Activated gamma-delta T cell treated with anti-CD3 and anti-CD28 coated beads, Interleukin-2, amount 50 U/mL, for 16 hours (primary cell): ENCODE results near the gene IGF2BP3.
"Not testable (repeated sequence)": the region's sequence is repeated elsewhere in the genome, so short reads cannot be mapped to it uniquely, and the experiment has no call there.

Source experiments
- DNase-seq: peaks from one replicate; pipeline ENCODE4 v3.0.0-alpha.2; 2020; ENCODE audit warnings: low read depth

IGF2BP3 gene

DNA sequence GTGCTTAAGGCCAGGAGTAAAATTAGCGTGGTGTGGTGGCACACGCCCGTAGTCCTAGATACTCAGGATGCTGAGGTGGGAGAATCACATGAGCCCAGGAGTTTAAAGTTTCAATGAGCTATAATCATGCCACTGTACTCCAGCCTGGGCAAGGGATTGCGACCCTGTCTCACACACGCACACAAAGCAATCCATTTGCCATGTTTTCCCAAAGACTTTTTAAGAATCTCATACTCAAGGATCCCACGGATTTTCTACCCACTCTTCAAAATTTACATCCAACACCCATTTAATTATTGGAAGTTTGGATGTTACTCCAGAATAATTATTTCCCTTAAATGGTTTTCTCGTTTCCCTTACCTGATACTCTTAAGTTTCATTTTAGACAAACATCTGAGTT lies 47.9 kb downstream of the IGF2BP3 start:
- DNase-seq: no peak

DNA sequence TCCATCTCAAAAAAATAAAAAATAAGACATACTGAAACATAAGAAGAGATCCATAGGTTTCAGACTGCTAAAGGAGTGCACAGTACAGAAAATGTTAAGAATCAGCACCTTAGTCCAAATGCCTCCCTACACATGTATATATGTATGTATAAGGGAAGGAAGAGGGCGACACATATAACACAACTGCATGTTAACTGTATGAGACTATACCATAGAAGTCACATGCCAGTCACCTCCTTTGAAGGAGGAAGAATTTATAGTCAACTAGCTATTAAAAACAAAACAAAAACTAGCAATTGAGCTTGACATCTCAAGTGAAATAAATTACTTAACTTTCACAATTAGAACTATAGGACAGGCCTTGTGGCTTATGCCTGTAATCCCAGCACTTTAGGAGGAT lies 50.4 kb downstream of the IGF2BP3 start:
- no peak for DNase-seq

DNA sequence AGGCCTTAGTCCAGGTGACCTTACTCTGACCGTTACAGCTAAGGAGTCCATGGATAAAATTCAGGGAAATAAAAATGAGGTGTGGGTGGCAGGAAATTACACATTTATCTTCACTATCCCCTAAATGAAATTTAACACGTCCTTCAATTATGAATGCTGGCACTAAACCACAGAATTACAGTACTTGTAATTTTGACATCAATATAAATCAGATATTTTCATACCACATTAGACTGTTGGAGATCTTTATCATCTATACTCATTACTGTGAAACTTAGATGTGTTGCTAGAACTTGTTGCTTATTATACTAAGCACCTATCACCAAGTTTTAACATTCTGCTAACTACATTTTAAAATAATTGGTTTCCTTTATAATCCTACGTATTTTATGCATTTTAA lies 51.1 kb downstream of the IGF2BP3 start:
- no peak for DNase-seq

DNA sequence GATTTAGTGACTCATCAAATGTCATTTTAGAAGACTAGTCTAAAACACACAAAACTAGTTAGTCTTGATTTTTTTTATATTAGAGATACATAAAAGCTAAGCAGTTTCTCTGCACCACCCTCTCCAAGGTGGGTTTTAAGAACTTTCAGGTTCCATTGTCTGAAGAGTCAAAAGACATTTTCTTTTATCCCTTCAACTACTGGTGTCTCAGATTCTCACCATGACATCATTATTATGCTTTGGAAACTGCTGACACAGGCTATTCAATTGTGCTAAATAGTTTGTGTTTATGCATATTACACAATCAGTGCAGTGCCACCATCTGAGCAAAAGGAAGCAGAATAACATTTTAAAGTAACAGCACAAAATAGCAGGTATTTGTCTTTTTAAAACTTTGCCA lies 52.2 kb downstream of the IGF2BP3 start:
- DNase-seq: no peak

DNA sequence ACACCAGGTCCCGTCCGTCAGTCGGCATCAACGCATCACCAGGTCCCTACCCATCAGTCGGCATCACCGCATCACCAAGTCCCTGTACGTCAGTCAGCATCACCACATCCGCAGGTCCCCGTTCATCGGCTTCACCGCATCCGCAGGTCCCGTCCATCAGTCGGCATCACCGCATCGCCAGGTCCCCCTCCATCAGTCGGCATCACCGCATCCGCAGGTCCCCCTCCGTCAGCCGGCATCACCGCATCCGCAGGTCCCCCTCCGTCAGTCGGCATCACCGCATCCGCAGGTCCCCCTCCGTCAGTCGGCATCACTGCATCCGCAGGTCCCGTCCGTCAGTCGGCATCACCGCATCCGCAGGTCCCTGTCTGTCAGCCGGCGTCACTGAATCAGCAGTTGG lies 55.1 kb downstream of the IGF2BP3 start:
- DNase-seq: no peak

DNA sequence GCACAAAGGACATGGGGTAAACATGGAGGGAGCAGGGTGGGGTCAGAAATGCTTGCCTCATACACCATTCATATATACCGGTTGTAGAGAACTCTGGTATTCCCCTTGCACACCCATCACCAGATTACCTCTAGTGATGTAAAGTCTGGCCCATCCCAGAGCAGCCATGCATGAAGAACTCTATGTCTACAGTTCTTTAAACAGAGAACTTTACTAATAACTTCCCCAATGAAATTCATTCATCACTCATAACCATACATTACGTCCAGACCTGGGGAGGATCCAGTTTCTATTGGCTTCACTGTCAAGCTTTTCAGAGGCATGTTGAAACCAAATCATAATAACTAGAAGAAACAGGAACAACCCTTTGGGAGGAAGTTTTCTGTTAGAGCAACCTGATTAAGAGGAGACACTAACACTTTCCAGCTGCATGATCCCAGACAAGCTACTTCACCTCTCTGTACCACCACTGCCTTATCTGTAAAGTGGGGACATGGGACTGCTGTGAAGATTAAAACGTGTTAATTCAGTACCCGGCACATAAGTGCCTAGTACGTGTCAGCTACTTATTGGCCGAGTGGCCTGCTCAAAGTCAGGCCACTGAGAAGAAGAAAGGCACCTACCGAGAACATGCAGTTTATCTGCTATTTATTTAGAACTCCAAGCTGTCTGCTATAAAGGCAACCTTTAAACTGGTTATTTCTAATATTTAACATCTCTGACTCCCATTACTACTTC lies 59.7 kb downstream of the IGF2BP3 start:
- DNase-seq: no peak

DNA sequence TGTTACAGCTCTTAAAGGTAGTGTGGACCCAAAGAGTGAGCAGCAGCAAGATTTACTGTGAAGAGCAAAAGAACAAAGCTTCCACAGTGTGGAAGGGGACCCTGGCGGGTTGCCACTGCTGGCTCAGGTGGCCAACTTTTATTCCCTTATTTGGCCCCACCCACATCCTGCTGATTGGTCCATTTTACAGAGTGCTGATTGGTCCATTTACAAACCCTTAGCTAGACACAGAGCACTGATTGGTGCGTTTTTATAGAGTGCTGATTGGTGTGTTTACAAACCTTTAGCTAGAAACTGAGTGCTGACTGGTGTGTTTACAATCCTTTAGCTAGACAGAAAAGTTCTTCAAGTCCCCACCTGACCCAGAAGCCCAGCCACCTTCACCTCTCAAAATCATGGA lies 63.7 kb downstream of the IGF2BP3 start:
- DNase-seq: not testable (repeated sequence)

DNA sequence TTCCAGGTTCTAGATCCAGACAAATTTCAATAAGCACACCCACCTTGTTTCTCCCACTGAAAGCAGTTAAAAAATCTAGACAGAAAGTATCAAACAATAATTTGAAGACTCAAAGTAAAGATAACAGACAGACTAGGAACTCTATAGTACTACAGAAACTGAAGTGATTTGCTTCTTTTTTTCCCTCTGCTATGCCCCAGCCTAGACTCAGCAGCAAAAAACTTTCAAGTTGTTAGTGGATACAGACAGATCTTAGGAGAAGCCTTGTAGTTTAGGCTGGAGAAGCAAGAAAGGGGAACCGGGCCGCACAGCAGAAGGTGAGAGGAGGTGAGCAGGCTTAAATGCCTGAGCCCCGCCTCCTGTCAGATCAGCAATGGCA lies 65.1 kb downstream of the IGF2BP3 start:
- no peak for DNase-seq

DNA sequence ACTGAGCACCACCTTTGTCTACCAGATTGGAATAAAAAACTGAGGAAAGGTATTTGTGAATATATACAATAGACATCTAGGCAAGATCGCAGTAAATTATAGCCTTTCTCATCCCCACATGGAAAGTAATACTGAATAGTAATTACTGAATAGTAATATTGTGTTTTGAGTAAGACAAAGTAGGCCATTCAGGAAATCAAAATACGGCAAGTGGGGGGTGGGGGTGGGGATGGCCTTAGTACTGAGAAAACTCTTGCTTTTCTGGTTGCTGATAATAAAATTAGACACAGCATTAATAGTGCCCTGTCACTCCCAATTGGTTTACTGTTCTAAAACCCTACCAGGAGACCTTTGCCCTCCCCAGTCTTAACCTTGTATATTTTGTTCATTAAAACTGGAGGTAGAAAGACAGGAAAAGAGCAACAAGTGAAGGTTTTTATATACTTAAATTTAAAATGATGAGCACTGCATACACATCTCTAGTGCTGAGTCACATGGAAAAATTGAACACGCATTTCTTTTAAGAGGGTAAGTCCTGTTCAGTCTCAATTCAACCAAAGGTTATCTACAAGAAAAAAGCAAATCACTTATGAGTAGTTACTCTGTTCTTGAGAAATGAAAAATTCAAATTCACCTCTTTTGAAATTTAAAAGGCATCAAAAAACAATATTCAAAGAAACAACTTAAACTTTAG lies 65.6 kb downstream of the IGF2BP3 start:
- DNase-seq: no peak

DNA sequence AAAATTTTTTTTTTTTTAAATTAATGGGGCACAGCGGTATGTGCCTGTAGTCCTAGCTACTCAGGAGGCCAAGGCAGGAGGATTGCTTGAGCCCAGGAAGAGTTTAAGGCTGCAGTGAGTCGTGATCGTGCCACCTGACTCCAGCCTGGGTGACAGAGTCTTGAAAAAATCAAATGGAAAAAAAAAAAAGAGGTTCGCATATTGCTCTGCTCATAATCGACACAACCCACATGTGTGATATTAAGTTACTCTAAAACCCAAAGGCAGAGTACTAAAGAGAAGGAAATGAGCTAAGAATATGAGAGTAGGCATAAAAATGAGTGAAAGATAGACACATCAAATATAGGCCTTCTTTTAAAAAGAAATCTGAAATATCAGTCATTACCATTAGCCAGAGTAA lies 66.3 kb downstream of the IGF2BP3 start:
- DNase-seq: no peak

DNA sequence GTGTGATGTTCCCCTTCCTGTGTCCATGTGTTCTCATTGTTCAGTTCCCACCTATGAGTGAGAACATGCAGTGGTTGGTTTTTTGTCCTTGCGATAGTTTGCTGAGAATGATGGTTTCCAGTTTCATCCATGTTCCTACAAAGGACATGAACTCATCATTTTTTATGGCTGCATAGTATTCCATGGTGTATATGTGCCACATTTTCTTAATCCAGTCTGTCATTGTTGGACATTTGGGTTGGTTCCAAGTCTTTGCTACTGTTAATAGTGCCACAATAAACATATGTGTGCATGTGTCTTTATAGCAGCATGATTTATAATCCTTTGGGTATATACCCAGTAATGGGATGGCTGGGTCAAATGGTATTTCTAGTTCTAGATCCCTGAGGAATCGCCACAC lies 72.2 kb downstream of the IGF2BP3 start:
- not testable (repeated sequence) for DNase-seq

DNA sequence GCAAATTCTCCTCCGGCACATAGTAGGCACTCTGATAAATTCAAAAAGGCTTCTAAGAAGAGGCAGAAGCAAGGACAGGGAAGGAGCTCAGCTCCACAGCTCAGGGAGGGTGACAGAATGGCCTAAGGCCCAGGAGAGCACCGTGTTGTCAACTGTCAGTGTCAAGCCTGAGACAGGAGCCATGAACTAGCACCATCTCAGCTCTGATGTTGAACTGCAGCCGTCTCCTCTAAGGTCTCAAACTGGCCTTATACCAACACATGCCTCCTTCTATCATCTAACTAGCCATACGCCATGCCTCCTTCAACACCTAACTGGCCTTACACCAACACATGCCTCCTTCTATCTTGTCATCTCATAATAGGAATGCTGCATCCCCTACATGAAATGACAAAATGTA lies 73.0 kb downstream of the IGF2BP3 start:
- no peak for DNase-seq

DNA sequence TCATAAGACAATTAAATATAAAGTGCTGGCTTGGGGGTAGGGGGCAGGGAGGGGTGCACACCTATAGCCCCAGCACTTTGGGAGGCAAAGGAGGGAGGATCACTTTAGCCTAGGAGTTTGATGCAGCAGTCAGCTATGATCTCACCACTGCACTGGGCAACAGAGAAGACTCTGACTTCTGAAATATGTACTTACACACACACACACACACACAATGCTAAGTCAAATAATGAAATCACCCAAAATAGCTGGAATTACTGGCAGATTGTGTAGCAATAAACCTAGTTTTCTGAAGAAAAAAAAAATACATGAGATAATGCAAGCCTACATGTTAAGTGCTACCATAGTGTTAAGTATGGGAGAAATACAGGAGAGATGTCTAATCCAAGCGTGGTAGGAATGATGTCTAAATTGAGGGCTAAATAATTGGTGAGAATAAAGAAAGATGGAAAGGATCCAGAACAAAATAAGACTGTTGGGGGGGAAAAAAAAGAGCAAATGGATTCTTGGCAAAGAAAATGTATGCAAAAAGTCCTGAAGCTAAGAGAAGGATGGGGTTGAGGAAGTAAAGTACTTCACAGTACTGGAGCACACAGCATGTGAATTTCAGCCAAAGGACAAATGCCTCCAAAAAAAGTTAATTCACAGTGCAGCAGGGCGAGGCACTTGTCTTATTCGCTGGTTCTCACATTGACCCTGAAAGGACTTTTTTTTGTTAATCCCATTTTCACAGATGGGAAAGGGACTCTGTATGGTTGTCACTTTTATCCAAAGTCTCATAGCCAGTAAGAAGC lies 73.9 kb downstream of the IGF2BP3 start:
- DNase-seq: no peak

DNA sequence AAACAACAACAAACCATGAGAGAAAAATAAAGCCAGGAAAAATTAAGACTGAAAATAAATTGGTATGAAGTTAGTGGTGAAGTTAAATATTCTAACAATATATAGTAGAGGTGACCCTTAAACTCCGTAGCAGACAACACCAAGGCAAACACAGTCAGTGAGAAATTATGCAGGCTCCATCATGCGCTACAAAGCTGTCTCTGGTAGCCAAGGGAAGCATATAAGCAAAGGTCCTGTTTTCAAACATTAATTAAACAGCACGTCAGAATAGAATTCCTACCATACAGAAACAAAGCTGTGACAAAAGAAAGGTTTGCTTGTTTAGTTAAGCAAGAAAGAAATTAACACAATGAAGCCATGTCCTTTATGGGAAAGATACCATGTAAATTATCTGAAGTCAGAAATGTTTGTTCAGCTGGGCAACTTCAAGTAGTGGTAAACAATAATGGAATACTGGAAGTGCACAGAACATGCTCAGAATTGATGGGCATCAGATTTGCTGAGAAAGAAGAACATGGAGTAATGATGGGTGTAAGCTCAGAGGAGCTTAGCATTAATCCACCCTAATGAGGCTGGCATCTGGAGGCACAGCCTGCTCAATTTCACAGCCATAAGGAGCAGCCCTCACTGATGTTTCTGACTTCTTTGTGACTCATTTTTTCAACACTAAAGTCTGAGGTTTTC lies 75.7 kb downstream of the IGF2BP3 start:
- DNase-seq: no peak

DNA sequence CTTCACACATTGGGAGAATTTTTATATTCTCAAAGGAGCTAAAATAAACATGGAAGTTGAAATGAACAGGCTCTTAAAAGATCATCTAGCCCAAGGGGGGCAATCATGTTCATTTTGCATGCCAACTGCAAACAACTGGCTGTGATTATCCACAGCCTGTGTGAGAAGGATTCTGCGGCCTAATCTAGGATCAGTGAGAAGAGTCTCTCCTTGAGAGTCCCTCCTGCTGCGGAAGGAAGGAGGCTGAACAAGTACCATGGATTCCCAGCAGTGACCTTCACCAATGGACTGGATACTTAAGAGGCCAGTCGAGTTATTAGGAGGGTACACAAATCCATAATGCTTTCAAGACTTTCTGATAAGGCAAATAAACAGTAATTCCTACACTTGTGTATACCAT lies 76.7 kb downstream of the IGF2BP3 start:
- DNase-seq: no peak

DNA sequence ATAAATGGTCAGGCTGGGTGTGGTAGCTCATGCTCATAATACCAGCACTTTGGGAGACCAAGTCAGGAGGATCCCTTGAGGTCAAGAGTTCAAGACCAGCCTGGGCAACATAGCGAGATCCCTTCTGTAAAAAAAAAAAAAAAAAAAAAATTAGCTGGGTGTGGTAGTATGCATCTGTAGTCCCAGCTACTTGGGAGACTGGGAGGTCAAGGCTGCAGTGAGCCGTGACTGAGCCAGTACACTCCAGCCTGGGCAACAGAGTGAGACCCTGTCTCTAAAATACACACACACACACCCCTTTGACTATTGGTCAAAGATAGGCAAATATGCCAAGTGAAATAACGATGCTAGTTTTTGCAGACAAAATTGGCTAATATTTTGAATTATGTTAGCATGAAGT lies 80.6 kb downstream of the IGF2BP3 start:
- DNase-seq: no peak

DNA sequence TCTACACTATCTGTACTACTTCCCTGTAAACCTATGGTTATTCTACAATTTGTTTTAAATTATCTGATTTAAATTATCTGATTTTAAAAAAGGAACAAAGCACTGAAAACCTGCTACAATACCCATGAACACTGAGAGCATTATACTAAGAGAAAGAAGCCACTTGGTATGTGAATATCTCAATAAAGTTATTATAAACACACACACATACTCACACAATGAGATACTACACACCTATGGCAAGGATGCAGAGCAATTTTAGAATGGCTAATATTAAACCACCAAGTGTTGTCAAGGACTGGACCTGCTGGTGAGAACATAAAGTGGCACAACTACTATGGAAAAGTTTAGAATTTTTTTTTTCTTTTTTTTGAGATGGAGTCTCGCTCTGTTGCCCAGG lies 82.7 kb downstream of the IGF2BP3 start:
- no peak for DNase-seq

DNA sequence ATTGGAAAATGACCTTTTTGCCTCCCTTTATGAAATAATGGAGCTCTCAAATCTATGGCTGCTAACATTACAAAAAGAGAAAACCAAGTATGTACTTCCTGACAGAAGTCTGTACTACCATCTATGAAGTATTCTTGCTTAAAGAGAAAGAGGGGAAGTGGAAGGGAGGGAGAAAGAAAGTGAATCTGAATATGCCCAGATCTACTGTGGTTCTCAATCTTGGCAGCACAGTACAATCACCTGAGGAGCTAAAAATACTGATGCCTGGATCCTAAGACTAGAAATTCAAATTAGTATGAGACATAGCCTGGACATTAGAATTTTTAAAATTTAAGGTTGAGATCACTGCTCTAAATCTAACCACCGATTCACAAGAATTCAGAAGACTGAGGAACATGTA lies 85.2 kb downstream of the IGF2BP3 start:
- no peak for DNase-seq

DNA sequence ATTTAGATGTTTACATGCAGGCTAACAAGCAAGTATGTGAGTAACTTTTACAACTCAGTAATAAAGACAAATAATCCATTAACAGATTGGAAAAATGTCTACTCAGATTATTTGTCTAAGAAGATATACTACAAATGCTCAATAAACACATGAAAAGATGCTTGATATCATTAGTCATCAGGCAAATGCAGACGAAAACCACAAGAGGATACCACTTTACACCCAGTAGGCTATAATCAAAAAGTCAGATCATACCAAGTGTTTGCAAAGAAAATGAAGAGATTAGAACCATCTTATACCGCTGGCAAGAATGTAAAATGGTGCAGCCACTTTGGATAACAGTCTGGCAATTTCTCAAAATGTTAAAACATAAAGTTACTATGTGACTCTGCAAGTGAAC lies 87.1 kb downstream of the IGF2BP3 start:
- DNase-seq: no peak

DNA sequence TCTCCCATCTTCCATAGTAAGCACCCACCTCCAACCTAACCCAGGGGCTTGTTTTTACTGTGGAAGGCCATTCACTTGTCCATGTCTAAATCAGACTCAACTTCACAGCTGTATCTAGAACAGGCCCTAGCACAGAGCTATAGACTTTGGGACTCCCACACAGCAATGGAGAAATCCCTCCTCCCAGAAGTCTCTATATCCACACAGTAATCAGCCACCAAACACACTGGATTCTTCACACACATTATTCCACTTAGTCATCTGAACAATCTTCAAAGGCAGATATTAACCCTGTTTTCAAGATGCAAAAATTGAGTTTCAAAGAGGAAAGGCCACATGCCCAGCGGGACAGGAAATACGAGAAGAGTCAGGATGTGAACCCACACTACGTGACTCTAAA lies 89.3 kb downstream of the IGF2BP3 start:
- DNase-seq: no peak

DNA sequence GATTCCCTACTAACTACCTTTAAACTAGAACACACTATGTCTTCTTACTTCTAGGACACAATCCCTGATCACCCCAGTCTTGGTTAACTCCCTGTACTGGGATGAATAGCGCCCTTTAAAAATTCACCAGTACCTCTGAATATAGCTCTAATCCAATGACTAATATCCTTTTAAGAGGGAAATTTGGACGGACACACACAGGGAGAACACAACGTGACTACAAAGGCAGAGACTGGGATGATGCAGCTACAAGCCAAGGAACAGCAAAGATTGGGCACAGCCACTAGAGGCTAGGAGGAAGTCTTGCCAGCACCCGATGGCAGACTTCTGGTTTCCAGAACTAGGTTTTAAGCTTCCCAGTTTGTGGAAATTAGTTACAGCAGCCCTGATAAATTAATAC lies 89.7 kb downstream of the IGF2BP3 start:
- no peak for DNase-seq

DNA sequence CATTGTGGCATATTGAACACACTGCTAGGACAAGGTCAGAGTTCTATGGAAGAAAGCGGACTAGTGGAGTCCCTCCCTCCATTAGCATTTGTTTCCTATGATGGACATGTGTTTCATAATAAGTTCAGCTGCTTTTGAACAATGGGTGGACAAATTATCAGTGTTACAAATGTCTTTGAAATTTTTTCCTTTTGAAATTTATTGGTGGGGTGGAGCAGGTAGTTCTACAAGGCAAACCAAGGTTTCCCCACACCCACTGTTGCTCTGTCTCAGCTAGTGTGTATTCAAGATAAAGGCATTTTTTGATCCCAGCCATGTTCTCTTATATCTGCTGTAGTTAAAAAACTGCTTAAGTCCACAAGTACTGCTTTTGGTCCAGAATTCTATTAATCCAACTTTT lies 91.3 kb downstream of the IGF2BP3 start:
- DNase-seq: no peak

DNA sequence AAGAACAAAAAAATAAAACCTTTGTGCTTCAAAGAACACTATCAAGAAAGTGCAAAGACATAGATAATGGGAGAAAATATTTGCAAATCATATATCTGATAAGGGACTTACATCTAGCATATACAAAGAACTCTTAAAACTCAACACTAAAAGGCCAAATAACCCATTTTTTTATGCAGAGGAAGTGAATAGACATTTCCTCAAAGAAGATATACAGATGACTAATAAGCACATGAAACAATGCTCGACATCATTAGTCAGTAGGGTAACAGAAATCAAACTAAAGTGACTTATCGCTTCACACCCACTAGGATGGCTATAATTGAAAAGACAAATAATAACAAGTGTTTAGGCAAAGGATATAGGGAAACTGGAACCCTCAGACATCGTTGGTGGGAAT lies 93.2 kb downstream of the IGF2BP3 start:
- no peak for DNase-seq
